ENCODE results near the gene CCR7.

DNA sequence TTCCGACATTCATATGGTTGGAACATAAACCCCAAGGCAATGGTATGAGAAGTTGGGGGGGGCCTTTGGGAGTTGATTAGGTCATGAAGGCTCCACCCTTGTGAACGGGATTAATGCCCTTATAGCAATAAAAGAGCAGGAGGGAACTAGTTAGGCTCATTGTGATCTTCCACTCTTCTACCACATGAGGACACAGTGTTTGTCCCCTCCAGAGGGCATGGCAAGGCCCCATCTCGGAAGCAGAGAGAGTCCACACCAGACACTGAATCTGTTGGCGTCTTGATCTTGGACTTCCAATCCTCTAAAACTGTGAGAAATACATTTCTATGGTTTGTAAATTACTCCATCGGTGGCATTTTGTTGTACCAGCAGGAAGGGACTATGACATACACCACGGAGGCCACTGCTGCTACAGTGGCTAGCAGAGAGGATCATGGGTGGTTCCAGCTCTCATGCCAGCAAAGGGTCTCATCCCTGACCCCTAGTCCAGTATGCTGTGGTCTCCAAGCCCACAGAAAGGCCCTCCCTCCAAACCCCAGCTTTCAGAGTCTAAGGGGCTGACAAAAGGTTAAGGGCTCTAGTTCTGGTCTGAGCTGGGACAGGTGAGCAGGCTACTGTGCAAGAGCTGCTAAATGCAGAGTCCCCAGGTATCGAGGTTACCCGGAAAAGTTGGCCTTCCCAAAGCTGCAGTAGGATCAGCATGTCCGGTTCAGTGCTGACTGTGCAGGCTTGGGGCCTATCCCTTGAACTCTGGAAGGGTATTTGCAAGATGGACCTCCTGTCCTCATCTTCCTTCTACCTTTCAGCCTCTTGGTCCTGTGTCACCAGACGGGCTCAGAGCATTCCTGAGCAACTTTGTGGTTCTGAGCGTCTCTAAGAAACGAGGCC lies 12.2 kb downstream of the CCR7 start:
- TF ChIP-seq, protein P1, sequence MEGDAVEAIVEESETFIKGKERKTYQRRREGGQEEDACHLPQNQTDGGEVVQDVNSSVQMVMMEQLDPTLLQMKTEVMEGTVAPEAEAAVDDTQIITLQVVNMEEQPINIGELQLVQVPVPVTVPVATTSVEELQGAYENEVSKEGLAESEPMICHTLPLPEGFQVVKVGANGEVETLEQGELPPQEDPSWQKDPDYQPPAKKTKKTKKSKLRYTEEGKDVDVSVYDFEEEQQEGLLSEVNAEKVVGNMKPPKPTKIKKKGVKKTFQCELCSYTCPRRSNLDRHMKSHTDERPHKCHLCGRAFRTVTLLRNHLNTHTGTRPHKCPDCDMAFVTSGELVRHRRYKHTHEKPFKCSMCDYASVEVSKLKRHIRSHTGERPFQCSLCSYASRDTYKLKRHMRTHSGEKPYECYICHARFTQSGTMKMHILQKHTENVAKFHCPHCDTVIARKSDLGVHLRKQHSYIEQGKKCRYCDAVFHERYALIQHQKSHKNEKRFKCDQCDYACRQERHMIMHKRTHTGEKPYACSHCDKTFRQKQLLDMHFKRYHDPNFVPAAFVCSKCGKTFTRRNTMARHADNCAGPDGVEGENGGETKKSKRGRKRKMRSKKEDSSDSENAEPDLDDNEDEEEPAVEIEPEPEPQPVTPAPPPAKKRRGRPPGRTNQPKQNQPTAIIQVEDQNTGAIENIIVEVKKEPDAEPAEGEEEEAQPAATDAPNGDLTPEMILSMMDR (CRISPR knock-in tag; IDR thresholded peaks at IDR 0.05) = no peak
- TF ChIP-seq CHCHD3 (CRISPR knock-in tag; IDR thresholded peaks at IDR 0.05) (no peak), EZH2 (conservative IDR thresholded peaks at IDR 0.05; ENCODE audit: low read depth, low read length) (no peak), PHF5A (CRISPR knock-in tag; IDR thresholded peaks at IDR 0.05; ENCODE audit: low read depth, unreplicated experiment) (no peak), POLR2AphosphoS5 (IDR thresholded peaks at IDR 0.05; ENCODE audit: low read depth, low read length) (no peak)
- TF ChIP-seq, protein P2, sequence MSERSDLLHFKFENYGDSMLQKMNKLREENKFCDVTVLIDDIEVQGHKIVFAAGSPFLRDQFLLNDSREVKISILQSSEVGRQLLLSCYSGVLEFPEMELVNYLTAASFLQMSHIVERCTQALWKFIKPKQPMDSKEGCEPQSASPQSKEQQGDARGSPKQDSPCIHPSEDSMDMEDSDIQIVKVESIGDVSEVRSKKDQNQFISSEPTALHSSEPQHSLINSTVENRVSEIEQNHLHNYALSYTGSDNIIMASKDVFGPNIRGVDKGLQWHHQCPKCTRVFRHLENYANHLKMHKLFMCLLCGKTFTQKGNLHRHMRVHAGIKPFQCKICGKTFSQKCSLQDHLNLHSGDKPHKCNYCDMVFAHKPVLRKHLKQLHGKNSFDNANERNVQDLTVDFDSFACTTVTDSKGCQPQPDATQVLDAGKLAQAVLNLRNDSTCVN (CRISPR knock-in tag; IDR thresholded peaks at IDR 0.05; ENCODE audit: borderline replicate concordance) = no peak
